DMS 273 treated with DMSO at 0.1 percent for 48 hours (cell line): Measurements from ENCODE around the gene RYR1.
"Not testable (repeated sequence)": the region's sequence is repeated elsewhere in the genome, so short reads cannot be mapped to it uniquely, and the experiment has no call there.

Source experiments
- DNase-seq: peaks from one replicate; lab custom pipeline; 2025; lab: John Stamatoyannopoulos, UW

Gene RYR1

DNA sequence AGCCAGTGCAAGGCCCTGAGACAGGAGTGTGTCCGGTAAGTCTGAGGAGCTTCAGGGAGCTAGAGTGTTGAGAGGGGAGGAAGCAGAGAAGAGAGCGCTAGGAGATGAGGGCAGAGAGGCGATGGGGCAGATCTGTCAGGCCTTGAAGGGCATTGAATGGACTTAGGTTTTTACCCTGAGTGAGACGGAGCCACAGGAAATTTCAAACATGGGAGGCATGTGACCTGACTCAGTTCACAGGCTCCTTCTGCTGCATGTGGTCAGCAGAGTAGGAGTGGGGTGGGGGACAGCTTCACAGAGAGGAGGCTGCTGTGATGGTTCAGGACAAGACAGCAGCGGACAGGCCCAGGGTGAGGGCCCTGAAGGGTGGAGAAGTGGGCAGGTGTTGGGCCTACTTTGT is 33.1 kb upstream of the RYR1 start:
- no peak for DNase-seq

DNA sequence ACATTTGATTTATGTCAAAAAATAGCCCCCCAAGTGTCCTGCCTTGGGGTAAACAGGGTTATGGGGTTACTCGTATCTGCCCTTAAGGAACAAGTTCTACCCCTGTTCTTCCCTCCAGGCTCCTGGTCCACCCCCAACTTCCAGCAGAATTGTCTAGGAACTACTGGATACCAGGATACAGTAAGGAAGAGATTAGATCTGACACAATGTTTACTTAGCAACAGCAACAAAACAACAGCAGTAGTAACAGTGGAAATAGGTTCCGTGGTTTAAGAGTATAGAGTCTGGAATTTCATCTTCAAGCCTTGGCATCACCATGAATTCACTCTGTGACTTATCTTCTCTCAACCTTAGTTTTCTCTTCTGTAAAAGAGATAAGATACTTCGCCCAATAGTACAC is 32.3 kb upstream of the RYR1 start:
- DNase-seq: no peak

DNA sequence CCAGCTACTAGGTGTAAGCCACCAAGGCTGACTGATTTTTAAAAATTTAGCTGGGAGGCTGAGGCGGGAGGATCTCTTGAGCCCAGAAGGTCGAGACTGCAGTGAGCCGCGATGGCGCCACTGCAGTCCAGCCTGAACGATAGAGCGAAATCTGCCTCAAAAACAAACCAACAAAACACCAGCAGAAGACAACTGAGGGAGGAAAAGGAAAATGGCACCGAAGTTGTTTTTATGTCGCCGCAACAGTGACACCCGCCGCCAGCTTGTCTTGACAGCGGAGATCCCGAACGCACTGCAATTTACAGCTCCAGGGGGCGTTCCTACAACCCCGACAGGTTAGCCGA is 30.9 kb upstream of the RYR1 start:
- no peak for DNase-seq

DNA sequence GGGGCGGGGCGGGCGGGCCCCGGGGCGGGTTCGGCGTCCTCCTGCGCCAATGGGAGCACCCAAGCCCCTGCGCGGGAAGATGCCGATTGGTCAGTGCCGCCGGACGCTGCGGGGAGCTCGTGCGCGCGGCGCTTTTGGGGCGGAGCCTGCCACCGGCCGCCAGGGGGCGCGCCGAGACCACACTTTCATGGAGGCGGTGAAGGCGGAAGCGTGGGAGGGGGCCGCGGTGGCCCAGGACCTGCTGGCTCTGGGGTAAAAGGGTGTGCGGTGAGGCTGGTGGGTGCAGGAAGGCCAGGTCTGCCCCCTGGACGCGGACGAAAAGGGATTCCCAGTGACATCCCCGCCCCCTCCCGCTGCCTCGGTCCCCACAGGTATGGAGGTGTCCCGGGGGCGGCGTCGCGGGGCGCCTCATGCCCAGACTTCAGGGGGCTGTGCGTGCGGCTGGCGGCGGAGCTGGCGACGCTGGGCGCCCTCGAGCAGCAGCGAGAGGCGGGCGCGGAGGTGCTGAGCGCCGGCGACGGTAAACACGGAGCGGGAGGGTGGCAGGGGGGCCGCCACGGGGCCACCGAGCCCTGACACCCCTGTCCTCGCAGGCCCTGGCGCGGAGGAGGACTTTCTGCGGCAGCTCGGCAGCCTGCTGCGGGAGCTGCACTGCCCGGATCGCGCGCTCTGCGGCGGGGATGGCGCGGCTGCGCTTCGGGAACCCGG is 30.4 kb upstream of the RYR1 start, which contains the start of gene FAM98C:
FAM98C (plus strand) TSS at position 127 of the 708 bp plus-strand sequence; CDS start at position 188, 61 bp downstream.
- peak; percentile 86 for DNase-seq

DNA sequence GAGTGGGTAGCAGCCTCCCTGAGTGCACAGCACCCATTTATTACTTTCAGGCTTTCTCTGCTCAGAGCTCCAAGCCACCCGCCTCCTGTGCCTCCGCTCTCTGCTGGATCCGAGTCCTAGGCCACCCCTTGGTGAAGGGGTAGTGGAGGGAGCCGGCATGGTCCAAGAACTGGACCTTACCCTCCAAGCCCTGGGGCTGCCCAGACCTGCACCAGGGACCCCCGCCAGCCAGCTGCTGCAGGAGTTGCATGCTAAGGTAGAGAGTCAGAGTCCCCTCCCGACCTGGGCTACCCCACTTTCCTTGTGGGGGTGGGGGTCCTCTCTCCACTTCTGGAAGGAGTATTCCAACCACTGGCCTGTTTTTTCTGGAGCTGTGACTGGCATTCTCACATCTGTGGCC is 28.6 kb upstream of the RYR1 start:
- DNase-seq: no peak

DNA sequence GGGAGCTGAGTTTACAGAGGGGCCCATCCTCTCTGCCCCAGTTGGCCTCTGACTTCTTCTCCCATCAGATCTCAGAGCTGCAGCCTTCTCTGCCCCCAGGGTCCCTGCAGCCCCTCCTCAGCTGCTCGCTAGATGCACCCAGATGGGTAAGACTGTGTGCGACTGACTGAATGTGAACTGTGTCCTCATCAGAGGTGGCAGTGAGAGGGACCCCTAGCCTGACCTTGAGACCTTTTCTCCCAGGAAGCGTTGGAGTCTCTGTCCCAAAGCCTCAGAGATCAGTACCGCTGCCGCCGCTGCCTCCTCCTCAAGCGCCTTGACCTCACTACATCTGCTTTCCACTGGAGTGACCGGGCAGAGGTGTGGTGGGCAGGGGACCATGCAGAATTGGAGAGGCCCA is 28.2 kb upstream of the RYR1 start:
- DNase-seq: no peak

DNA sequence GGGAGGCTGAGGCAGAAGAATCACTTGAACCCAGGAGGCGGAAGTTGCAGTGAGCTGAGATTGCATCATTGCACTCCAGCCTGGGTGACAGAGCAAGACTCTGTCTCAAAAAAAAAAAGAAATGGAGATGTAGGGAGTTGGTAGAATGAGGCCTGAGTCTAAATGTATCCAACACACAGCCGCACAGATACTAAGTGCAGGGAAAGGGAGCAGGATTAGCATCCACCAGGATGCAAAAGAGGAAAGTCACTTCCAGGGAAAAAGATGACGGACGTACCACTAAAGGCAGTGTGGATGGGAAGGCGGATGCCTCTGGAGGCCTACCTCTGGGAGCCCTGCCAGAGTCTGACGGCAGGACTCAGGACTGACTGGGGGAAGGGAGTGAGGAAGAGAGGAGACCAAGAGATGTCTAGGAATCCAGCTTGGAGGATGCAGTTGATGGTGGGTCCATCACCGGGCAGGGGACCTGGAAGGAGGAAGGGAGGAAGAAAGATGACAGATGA is 23.8 kb upstream of the RYR1 start:
- peak; percentile 18 for DNase-seq

DNA sequence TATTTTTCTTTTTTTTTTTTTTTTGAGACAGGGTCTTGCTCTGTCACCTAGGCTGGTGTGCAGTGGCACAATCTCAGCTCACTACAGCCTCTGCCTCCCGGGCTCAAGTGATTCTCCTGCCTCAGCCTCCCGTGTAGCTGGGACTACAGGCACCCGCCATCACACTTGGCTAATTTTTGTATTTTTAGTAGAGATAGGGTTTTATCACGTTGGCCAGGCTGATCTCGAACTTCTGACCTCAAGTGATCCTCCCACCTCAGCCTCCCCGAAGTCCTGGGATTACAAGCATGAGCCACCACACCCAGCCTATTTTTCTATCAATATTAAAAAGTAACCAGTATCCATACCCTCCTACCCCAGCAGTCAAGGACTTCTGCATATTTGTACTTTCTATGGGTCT is 23.1 kb upstream of the RYR1 start:
- DNase-seq: not testable (repeated sequence)

DNA sequence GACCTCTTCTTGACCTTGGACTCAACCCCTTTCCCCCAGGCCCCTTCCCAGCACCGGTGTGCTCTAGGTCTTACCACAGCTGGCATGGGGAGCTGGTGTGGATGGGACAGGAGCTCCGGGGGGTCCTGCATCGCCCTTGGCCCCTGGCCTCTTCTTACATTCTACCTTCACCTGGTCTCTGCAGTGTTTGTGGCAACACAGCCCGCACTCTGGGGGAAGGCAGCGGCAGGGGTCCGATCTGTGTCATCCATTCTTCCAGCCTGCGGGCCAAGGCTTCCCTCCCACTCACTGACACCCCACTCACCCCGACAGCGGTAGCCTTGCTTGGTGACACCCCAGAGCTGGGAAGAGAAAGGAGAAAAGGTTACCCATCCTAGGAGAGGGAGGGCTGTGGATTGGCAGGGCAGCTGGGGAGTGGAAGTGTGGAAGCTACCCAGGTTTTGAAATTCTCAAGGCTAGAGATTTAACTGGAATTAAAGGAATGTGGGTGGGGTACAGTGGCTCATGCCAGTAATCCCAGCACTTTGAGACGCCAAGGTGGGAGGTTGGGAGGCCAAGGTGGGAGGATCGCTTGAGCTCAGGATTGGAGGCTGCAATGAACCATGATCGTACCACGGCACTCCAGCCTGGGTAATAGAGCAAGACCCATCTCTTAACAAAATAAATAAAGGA is 22.3 kb upstream of the RYR1 start:
- no peak for DNase-seq

DNA sequence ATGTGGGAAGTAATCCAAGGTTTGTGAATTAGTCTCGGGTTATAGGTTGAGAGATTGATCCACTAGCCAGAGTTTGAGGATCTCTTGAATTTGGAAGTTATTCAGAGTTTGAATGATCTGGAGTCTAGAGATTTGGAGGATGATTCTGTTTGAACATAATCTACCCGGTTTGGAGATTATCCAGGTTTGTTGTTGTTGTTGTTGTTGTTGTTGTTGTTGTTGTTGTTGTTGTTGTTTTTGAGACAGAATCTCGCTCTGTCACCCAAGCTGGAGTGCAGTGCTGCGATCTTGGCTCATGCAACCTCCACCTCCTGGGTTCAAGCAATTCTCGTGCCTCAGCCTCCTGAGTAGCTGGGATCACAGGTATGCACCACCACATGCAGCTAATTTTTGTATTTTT is 21.6 kb upstream of the RYR1 start:
- not testable (repeated sequence) for DNase-seq

DNA sequence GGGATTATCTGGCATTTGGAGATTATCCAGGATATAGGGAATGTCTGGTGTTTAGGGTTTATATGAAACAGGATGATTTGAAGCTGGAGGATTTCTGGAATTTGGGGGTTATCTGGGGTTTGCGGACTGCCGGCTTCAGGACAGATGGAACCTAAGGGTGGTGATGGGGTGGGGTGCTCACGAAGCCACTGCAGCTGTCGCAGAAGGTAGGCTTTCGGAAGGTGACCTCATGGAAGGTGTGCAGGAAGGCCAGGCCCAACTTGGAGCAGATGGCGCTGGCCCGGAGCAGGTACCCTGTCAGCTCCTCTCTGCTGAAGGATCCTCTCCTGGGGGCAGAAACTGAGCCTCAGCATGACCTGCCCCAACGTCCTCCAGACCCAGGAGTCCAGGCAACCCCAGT is 21.0 kb upstream of the RYR1 start:
- DNase-seq: no peak

DNA sequence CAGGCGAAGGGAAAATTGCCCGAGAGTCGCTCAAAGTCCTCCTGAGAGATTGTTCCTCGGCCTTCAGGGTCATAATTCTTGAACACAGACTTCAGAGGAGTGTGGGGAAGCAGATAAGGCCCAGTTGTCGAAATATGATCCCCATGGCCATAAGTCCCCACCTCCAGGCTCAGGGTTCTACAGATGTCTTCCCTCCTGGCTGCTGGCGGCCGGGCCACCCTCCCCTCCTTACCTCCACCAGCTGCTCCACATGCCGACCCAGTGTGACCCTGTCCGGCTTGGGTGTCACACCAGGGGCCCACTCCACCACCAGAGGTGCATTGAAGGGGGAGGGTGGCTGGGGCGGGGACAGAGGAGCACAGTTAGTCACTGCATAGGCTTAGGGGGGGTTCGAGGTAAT is 20.5 kb upstream of the RYR1 start:
- DNase-seq: peak; percentile 38

DNA sequence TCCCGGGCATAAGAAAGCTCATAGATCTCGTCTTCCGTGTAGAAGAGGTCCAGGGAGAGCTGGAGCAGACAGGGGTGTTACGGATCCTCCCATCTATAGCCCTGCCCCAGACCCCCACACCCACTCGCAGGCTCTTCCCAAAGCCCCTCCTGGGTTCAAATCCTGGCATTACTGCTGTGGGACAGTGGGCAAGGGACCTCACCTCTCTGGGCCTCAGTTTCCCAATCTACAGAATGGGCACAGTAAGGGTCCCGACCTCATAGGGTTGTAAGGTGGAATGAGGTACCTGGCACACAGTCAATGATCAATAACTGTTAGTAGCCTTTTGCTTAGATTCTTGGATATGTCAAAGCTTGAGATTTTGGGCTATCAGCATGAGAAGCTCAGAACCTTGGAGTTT is 20.1 kb upstream of the RYR1 start:
- DNase-seq: no peak

DNA sequence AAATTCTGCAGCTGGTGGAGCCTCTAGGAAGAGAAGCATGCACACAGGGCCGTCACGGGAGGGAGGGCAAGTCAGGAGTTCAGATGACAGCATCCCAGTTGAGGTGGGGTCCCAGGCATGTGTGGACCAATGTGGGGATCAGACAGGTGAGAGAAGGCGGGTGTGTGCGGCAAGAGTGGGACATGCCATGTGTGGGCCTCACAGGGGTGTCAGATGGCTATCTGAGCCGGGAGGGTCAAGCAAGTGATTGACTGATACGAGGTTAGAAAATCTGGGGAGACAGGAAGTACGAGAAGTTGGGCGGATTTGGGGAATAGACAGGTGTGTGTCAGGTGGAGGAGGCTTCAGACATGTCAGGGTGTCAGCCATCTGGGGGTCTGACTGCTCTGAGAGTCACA is 16.3 kb upstream of the RYR1 start:
- no peak for DNase-seq

DNA sequence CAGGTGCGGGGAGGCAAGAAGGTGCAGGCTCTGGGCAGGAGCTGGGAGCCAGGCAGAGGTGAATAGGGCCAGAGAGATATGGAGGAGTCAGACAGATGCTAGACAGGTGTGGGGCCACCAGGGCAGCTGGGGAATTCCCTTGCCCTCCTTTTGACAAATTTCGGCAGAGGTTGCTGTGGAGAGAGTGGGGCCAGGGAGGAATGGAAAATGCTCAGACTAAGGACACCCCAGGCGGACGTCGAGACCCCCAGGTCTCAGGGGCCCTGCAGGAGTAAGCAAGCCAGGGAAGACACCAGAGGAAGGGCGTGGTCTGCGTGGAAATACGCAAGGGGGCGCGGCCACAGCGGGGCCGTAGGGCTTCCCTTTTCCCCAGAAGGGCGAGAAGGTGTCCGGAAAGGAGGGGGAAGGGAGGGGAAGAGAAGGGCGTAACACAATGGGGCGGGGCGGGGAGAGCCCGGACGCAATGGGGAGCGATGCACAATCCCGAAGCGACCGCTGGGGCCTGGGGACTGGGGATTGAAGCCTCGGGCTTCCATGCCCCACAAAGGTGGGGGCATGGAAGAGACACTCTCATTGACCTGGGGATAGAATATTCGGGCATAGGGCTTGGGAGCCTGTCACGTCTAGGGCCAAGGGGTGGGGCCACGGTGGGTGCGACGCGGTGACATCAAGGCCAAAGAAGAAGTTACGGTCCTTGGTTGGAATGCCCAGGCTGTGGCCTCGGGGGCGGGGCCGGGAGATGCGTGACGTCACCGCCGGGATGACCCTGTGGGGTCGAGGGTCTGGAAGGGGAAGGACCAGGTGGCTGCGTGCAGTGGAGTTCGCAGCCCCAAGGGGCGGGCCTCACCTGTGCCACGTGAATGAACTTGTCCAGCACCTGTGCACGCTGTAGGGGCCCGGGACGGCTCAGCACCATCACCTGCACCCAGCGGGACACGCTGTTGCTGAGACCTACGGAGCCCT is 15.7 kb upstream of the RYR1 start:
- peak; percentile 16 for DNase-seq

DNA sequence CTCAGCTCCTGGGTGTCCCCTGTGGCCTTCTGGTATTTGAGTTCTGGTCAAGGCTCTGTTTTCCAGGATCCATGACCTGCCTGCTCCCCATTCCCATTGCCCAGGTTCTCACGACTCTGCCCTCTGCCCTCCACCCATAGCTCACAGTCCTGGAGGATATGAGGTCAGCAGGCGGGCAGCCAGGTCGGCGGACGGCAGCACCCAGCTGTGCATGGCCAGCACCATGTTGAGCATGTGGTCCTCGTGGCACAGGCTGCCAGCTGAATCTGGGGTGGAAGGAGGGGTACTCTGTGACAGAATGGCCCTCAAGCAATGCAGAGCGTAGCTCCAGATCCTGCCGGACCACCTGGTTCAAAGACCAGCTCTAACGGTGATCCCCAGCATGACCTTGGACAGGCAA is 12.6 kb upstream of the RYR1 start:
- no peak for DNase-seq

DNA sequence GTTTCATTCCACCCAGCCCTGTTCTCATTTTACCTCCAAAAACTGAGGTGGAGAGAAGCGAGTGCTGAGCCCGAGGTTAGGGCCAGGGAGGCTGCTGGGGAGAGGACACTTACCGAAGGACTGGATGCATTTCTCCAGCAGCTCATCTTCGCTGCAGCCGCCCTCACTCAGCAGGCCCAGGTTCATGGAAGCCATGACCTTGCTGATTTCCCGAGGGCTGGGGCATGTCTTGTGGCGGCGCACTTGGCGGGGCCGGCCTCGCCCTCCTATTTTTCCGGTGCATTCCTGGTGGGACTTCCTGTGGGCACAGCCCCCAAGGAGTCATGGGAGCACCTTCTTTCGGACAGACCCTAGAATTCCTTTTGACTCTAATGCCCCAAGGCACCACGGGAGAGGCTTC is 11.6 kb upstream of the RYR1 start:
- DNase-seq: no peak

DNA sequence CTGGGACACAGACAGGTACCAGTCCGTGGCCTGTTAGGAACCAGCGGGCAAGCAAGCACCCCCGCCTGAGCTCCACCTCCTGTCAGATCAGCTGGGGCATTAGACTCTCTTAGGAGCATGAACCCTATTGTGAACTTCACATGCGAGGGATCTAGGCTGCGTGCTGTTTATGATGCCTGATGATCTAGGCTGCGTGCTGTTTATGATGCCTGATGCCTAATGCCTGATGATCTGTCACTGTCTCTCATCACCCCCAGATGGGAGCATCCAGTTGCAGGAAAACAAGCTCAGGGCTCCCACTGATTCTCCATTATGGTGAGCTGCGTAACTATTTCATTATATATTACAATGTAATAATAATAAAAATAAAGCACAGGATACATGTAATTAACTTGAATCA is 11.1 kb upstream of the RYR1 start:
- DNase-seq: no peak

DNA sequence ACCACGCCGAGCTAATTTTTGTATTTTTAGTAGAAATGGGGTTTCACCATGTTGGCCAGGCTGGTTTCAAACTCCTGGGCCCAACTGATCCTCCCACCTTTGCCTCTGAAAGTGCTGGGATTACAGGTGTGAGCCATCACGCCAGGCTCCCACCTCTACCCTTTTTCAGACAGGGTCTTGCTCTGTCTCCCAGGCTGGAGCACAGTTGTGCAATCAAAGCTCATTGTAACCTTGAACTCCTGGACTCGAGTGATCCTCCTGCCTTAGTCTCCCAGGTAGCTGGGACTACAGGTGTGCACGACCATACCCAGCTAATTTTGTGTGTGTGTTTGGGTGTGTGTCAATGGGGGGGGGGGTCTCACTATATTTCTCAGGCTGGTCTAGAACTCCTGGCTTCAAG is 9.2 kb upstream of the RYR1 start:
- DNase-seq: no peak

DNA sequence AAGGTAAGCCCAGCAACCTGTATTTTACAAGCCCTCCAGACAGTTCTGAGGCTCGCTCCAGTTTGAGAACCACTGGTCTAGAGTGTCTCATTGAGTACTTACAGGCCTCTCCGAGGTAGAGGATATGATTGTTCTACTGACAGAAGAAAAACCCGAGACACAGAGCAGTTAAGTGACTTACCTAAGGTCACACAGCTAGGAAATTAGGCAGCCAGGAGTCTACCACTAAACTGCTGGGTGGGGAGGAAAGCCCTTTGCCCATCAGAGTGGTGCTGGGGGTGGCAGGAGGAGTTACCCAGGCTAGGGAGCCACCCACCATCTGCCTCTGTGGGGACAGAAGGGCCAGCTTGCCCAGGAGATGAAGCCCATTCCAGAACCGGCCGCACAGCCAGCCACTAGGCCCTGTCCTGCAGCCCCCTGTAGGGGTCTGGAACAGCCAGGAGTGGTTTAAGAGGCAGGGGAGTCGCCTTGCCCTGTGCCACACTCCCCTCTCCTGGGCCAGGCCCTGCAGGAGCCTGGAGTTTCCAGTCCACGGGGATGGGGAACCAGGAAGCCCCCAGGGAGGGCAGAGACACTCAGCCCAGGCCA is 8.2 kb upstream of the RYR1 start:
- no peak for DNase-seq

DNA sequence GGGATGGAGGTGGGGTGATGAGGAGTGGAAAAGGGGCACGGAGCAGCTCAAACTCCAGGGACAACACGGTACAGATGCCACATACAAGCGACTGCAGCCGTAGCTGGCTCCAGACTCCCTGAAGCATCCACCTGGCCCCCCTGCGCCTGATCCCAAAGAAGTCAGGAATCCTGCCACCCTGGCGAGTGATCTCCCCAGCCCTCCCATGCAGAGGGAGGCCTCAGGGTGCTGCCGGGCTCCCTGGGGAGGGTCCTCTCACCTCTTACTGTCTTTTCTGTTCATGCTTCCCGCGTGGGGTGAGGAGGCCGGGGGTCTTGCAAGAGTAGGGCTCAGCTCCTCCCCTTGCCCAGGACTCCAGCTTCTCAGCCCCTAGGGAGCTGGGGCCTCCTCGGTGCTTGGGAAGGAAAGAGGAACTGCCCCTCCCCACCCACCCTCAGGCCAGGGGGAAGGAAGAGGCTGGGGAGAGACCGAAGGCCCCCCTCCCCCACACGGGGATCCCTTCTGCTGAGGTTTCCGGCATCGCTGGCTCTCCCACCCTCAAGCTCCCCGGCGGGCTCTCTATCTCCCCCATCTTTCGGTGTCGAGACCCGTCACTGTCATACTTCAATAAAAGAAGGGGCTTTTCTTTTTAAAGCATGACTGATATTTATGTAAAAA is 7.6 kb upstream of the RYR1 start, which contains the start of gene RASGRP4:
RASGRP4 (minus strand) TSS at position 410 of the 657 bp plus-strand sequence; CDS start at position 282, 128 bp downstream.
- no peak for DNase-seq
